PC-3 (cell line): ENCODE data around the gene LHX5.

ENCODE experiments used
- EZH2 ChIP-seq: fragments of 300-600 bp; sonication (generic); IDR thresholded peaks from one replicate; pipeline ENCODE4 v1.6.1; 2017; ENCODE audit warnings: antibody characterized with exemption, mild to moderate bottlenecking, low read length; ENCODE audit not compliant: unreplicated experiment
- EZH2phosphoT487 ChIP-seq: fragments of 300-600 bp; sonication (generic); IDR thresholded peaks from 2 replicates; pipeline ENCODE4 v1.6.1; 2018; ENCODE audit warnings: mild to moderate bottlenecking, antibody characterized with exemption, low read length, borderline replicate concordance
- TF ChIP-seq, protein P1 (sequence below): fragments of 300-600 bp; sonication (generic); conservative IDR thresholded peaks from 2 replicates; pipeline ENCODE4 v1.5.1; 2017; ENCODE audit warnings: antibody characterized with exemption, low read depth, mild to moderate bottlenecking, low read length

GRCh38 chr12:113512568-113512967 is 40.9 kb upstream of the LHX5 start:
- TF ChIP-seq EZH2phosphoT487: no peak
- TF ChIP-seq, protein P1, sequence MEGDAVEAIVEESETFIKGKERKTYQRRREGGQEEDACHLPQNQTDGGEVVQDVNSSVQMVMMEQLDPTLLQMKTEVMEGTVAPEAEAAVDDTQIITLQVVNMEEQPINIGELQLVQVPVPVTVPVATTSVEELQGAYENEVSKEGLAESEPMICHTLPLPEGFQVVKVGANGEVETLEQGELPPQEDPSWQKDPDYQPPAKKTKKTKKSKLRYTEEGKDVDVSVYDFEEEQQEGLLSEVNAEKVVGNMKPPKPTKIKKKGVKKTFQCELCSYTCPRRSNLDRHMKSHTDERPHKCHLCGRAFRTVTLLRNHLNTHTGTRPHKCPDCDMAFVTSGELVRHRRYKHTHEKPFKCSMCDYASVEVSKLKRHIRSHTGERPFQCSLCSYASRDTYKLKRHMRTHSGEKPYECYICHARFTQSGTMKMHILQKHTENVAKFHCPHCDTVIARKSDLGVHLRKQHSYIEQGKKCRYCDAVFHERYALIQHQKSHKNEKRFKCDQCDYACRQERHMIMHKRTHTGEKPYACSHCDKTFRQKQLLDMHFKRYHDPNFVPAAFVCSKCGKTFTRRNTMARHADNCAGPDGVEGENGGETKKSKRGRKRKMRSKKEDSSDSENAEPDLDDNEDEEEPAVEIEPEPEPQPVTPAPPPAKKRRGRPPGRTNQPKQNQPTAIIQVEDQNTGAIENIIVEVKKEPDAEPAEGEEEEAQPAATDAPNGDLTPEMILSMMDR: no peak
- TF ChIP-seq EZH2: no peak
